ENCODE data around the gene POLN. TPM values are rescaled to one million over a fixed set of nuclear protein-coding genes. Genes with fewer than 3 reads are reported as not detected.
A peak's percentile ranks its signal among the peaks of the same experiment; 100 is the strongest.

Gene POLN
- total RNA-seq, 2 donors from 2014 or later = 3.8 to 15.2 TPM

GRCh38 chr4:2044119-2044485 is 197.8 kb downstream of the POLN start:
- Histone ChIP-seq H3K27ac (no peak overlapping the region), H3K4me1 (replicated peaks) (peaks cover 6% of the 10 kb centered on the region), H3K36me3 (no peaks in the 10 kb centered on the region), H3K4me3 (no peak overlapping the region), H3K9me3 (no peaks in the 10 kb centered on the region), H3K27me3 (replicated peaks; ENCODE audit: insufficient read depth) (peaks cover 23% of the 10 kb centered on the region)
- TF ChIP-seq POLR2AphosphoS5 (IDR thresholded peaks at IDR 0.05) = no peak
- TF ChIP-seq, protein P1, sequence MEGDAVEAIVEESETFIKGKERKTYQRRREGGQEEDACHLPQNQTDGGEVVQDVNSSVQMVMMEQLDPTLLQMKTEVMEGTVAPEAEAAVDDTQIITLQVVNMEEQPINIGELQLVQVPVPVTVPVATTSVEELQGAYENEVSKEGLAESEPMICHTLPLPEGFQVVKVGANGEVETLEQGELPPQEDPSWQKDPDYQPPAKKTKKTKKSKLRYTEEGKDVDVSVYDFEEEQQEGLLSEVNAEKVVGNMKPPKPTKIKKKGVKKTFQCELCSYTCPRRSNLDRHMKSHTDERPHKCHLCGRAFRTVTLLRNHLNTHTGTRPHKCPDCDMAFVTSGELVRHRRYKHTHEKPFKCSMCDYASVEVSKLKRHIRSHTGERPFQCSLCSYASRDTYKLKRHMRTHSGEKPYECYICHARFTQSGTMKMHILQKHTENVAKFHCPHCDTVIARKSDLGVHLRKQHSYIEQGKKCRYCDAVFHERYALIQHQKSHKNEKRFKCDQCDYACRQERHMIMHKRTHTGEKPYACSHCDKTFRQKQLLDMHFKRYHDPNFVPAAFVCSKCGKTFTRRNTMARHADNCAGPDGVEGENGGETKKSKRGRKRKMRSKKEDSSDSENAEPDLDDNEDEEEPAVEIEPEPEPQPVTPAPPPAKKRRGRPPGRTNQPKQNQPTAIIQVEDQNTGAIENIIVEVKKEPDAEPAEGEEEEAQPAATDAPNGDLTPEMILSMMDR (IDR thresholded peaks at IDR 0.05) = no peak
- TF ChIP-seq POLR2A (IDR thresholded peaks at IDR 0.05) = no peak
- WGBS = 94% methylated on average over 5 of the region's 6 CpGs
- intact Hi-C loops (cut with DNase I) = no loop called here
- no peak for DNase-seq (ENCODE audit: low spot score)

GRCh38 chr4:2043396-2044118 is 198.4 kb downstream of the POLN start:
- Histone ChIP-seq H3K9me3 (no peaks in the 10 kb centered on the region), H3K36me3 (no peaks in the 10 kb centered on the region), H3K4me3 (no peak overlapping the region), H3K4me1 (replicated peaks) (peaks cover 6% of the 10 kb centered on the region), H3K27ac (no peak overlapping the region), H3K27me3 (replicated peaks; ENCODE audit: insufficient read depth) (peaks cover 23% of the 10 kb centered on the region)
- intact Hi-C loops (cut with DNase I) = no loop called here
- DNase-seq (ENCODE audit: low spot score) = no peak
- 91% methylated on average over 18 of the region's 18 CpGs for WGBS
- no peak for TF ChIP-seq POLR2A (IDR thresholded peaks at IDR 0.05)
- TF ChIP-seq POLR2AphosphoS5 (IDR thresholded peaks at IDR 0.05) = no peak

DNA sequence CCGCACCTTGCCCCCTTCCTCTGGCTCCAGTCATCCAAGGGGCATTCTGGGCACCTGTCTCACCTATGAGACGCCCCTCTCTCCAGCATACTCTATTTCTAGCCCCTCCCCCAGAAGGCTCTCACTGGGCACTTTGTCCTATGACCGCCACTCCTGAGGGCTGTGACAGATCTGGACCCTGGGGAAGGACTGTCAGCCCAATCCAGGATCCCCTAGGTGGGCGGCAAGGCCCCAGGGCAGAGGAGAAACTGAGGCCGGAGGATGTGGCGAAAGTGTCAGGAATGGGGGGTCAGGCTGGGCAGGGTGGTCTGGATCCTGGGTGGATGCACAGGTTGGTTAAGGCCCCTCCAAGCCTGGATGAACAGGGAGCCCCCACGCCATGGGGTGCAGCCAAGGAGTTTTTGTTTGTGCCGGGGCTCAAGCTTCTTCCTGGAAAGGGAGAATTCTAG is 198.9 kb downstream of the POLN start:
- H3K27ac ChIP-seq = no peak overlapping the region
- peaks cover 23% of the 10 kb centered on the region for H3K27me3 ChIP-seq (replicated peaks; ENCODE audit: insufficient read depth)
- intact Hi-C loops (cut with DNase I) = no loop called here
- no peak for DNase-seq (ENCODE audit: low spot score)
- 87% methylated on average over 8 of the region's 8 CpGs for WGBS
- no peak overlapping the region for H3K4me3 ChIP-seq
- TF ChIP-seq, protein P1 (IDR thresholded peaks at IDR 0.05) = no peak
- TF ChIP-seq POLR2A (IDR thresholded peaks at IDR 0.05) (no peak), POLR2AphosphoS5 (IDR thresholded peaks at IDR 0.05) (no peak)
- peaks cover 6% of the 10 kb centered on the region for H3K4me1 ChIP-seq (replicated peaks)
- no peaks in the 10 kb centered on the region for H3K36me3 ChIP-seq
- H3K9me3 ChIP-seq = no peaks in the 10 kb centered on the region

- Histone ChIP-seq H3K36me3 (no peaks in the 10 kb centered on the region), H3K4me3 (peak overlapping the region; percentile 55 to 56), H3K9me3 (no peaks in the 10 kb centered on the region), H3K4me1 (replicated peaks) (peaks cover 6% of the 10 kb centered on the region), H3K27me3 (replicated peaks; ENCODE audit: insufficient read depth) (peaks cover 19% of the 10 kb centered on the region), H3K27ac (no peak overlapping the region)
- TF ChIP-seq POLR2AphosphoS5 (IDR thresholded peaks at IDR 0.05) (no peak), POLR2A (IDR thresholded peaks at IDR 0.05) (no peak)
- TF ChIP-seq, protein P1 (IDR thresholded peaks at IDR 0.05) = no peak
- WGBS = 8% methylated on average over 13 of the region's 80 CpGs
- no peak for DNase-seq (ENCODE audit: low spot score)
- intact Hi-C loops (cut with DNase I) = no loop called here
Observed at GRCh38 chr4:2042204-2042946, 199.5 kb downstream of the POLN start.

GRCh38 chr4:2041239-2042130 is 200.4 kb downstream of the POLN start:
- Histone ChIP-seq H3K36me3 (no peaks in the 10 kb centered on the region), H3K9me3 (no peaks in the 10 kb centered on the region), H3K4me1 (replicated peaks) (peaks cover 6% of the 10 kb centered on the region), H3K27me3 (replicated peaks; ENCODE audit: insufficient read depth) (peaks cover 12% of the 10 kb centered on the region), H3K27ac (no peak overlapping the region), H3K4me3 (peak overlapping the region; percentile 55 to 56)
- 1% methylated on average over 87 of the region's 94 CpGs for WGBS
- intact Hi-C loops (cut with DNase I) = no loop called here
- TF ChIP-seq POLR2A (IDR thresholded peaks at IDR 0.05) (no peak), POLR2AphosphoS5 (IDR thresholded peaks at IDR 0.05) (no peak)
- TF ChIP-seq, protein P1 (IDR thresholded peaks at IDR 0.05) = no peak
- no peak for DNase-seq (ENCODE audit: low spot score)
